ENCODE measurements around the gene CACNA1G. TPM values are rescaled to one million over a fixed set of nuclear protein-coding genes. Genes with fewer than 3 reads are reported as not detected.

The CACNA1G gene
- total RNA-seq, 1 experiment from 2014 or later = 0.04 TPM

DNA sequence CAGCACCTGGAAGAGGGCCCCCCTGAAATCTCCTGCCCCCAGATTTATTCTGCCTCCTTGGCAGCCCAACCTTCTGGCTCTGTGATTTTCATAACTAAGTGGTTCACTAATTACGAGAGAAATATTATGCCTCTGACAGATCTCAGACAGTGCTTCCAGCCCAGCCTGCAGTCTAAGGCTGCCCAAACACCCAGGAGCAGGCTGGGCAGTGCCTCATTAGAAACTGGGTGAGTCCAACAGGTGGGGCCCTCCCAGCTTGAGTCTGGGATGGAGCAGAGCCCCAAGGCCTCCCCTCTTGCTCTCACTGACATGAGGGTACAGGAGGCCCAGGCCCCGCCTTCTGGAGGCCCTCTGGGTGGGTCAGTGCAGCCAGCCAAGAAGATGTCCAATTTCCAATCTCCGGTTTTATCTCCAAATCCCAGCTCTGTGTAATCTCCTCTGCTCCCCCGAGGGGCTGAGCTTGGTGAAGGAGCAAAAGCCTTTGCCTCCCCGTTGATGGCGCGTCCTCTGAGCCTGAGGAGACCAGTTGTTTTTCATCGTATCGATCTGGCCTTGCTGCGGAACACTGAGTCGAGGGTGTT, 54.0 kb downstream of the CACNA1G start:
- ChIA-PET CTCF (interaction anchor here (0.6 kb wide), 1 partner anchor 10 kb away, joined by 3 read pairs; no protein-coding TSS in a partner anchor), POLR2A (ENCODE audit: unreplicated experiment) (no interaction called here)
- no peak for DNase-seq
- H3K27ac ChIP-seq (ENCODE audit: low read length) = no peak overlapping the region
- no peaks in the 10 kb centered on the region for H3K79me2 ChIP-seq (ENCODE audit: low read length)
- H3K4me1 ChIP-seq (ENCODE audit: insufficient read depth, low read length) = peaks cover 3% of the 10 kb centered on the region; the same call in 1 of the 2 replicates
- no peak overlapping the region for H2AFZ ChIP-seq (ENCODE audit: low read length)
- no peak overlapping the region for H3K9ac ChIP-seq (ENCODE audit: low read length)
- H3K4me3 ChIP-seq (ENCODE audit: low read length) = no peak overlapping the region
- BruUV-seq (replicated peaks) = no TSS peak
- H3K36me3 ChIP-seq (ENCODE audit: low read depth, low read length) = no peaks in the 10 kb centered on the region
- no peaks in the 10 kb centered on the region for H3K9me3 ChIP-seq (ENCODE audit: low read length)
- ATAC-seq = no peak
- intact Hi-C loops (cut with micrococcal nuclease) = no loop called here
- TF ChIP-seq EZH2 (IDR thresholded peaks at IDR 0.05; ENCODE audit: low read length, unreplicated experiment) (no peak), CTCF (conservative IDR thresholded peaks at IDR 0.05; ENCODE audit: low read depth, low read length) (no peak), EZH2phosphoT487 (IDR thresholded peaks at IDR 0.05; ENCODE audit: borderline replicate concordance, low read length) (no peak)
- H3F3A ChIP-seq (ENCODE audit: low read length, unreplicated experiment) = no peaks in the 10 kb centered on the region
- no peaks in the 10 kb centered on the region for H3K9me2 ChIP-seq (replicated peaks; ENCODE audit: low read length)
- no peak overlapping the region for H3K4me2 ChIP-seq (ENCODE audit: low read length)
- H3K27me3 ChIP-seq (ENCODE audit: low read length) = no peaks in the 10 kb centered on the region
- H4K20me1 ChIP-seq (ENCODE audit: low read length) = no peaks in the 10 kb centered on the region

- H3K9me2 ChIP-seq (replicated peaks; ENCODE audit: low read length) = no peaks in the 10 kb centered on the region
- no peaks in the 10 kb centered on the region for H3K79me2 ChIP-seq (ENCODE audit: low read length)
- BruUV-seq (replicated peaks) = no TSS peak
- no peaks in the 10 kb centered on the region for H3K36me3 ChIP-seq (ENCODE audit: low read depth, low read length)
- DNase-seq = no peak
- no peaks in the 10 kb centered on the region for H3F3A ChIP-seq (ENCODE audit: low read length, unreplicated experiment)
- H3K4me1 ChIP-seq (ENCODE audit: insufficient read depth, low read length) = peaks cover 3% of the 10 kb centered on the region; the same call in 1 of the 2 replicates
- no peak overlapping the region for H3K4me2 ChIP-seq (ENCODE audit: low read length)
- H2AFZ ChIP-seq (ENCODE audit: low read length) = no peak overlapping the region
- H3K9me3 ChIP-seq (ENCODE audit: low read length) = no peaks in the 10 kb centered on the region
- POLR2A ChIA-PET (ENCODE audit: unreplicated experiment) = no interaction called here
- intact Hi-C loops (cut with micrococcal nuclease) = no loop called here
- CTCF ChIA-PET = no interaction called here
- H3K9ac ChIP-seq (ENCODE audit: low read length) = no peak overlapping the region
- ATAC-seq = no peak
- TF ChIP-seq EZH2phosphoT487 (IDR thresholded peaks at IDR 0.05; ENCODE audit: borderline replicate concordance, low read length) (no peak), EZH2 (IDR thresholded peaks at IDR 0.05; ENCODE audit: low read length, unreplicated experiment) (no peak), CTCF (conservative IDR thresholded peaks at IDR 0.05; ENCODE audit: low read depth, low read length) (no peak)
- no peaks in the 10 kb centered on the region for H3K27me3 ChIP-seq (ENCODE audit: low read length)
- H3K27ac ChIP-seq (ENCODE audit: low read length) = no peak overlapping the region
- no peak overlapping the region for H3K4me3 ChIP-seq (ENCODE audit: low read length)
- no peaks in the 10 kb centered on the region for H4K20me1 ChIP-seq (ENCODE audit: low read length)
Measured at GRCh38 chr17:50615828-50616227, 55.3 kb downstream of the CACNA1G start.

- H2AFZ ChIP-seq (ENCODE audit: low read length) = no peak overlapping the region
- H3K4me1 ChIP-seq (ENCODE audit: insufficient read depth, low read length) = peaks cover 3% of the 10 kb centered on the region; the same call in 1 of the 2 replicates
- H3K9me2 ChIP-seq (replicated peaks; ENCODE audit: low read length) = no peaks in the 10 kb centered on the region
- no peaks in the 10 kb centered on the region for H3K36me3 ChIP-seq (ENCODE audit: low read depth, low read length)
- POLR2A ChIA-PET (ENCODE audit: unreplicated experiment) = no interaction called here
- no peak overlapping the region for H3K4me2 ChIP-seq (ENCODE audit: low read length)
- no peaks in the 10 kb centered on the region for H3K9me3 ChIP-seq (ENCODE audit: low read length)
- H4K20me1 ChIP-seq (ENCODE audit: low read length) = no peaks in the 10 kb centered on the region
- no peaks in the 10 kb centered on the region for H3K79me2 ChIP-seq (ENCODE audit: low read length)
- H3K4me3 ChIP-seq (ENCODE audit: low read length) = no peak overlapping the region
- H3K9ac ChIP-seq (ENCODE audit: low read length) = no peak overlapping the region
- DNase-seq (no peak), ATAC-seq (no peak)
- intact Hi-C loops (cut with micrococcal nuclease) = no loop called here
- H3K27me3 ChIP-seq (ENCODE audit: low read length) = no peaks in the 10 kb centered on the region
- no TSS peak for BruUV-seq (replicated peaks)
- no peak overlapping the region for H3K27ac ChIP-seq (ENCODE audit: low read length)
- no peaks in the 10 kb centered on the region for H3F3A ChIP-seq (ENCODE audit: low read length, unreplicated experiment)
- TF ChIP-seq CTCF (conservative IDR thresholded peaks at IDR 0.05; ENCODE audit: low read depth, low read length) (no peak), EZH2phosphoT487 (IDR thresholded peaks at IDR 0.05; ENCODE audit: borderline replicate concordance, low read length) (no peak), EZH2 (IDR thresholded peaks at IDR 0.05; ENCODE audit: low read length, unreplicated experiment) (no peak)
- CTCF ChIA-PET = no interaction called here
Measured at GRCh38 chr17:50618300-50618699, 57.8 kb downstream of the CACNA1G start.

All from PC-3 (cell line).